Common myeloid progenitor, CD34-positive (primary cell): ENCODE results near the gene KRTAP2-1.

Experiments used
- CTCF ChIA-PET: fragments of 350-600 bp; sonication (Branson Sonifier 250); formaldehyde crosslinking; loops from one replicate; lab custom pipeline; 2021; ENCODE audit warnings: antibody characterized with exemption; lab: Charles Lee
- POLR2A ChIA-PET: fragments of 350-600 bp; sonication (Branson Sonifier 250); formaldehyde crosslinking; loops from one replicate; lab custom pipeline; 2021; ENCODE audit warnings: antibody characterized with exemption; lab: Charles Lee
- DNase-seq, 3 donors: peaks; one replicate each; pipeline versions ENCODE4 v3.0.0 to v3.0.0-alpha.2; 2013
- H3K27ac ChIP-seq, 2 experiments: 1 replicate in 1 of 2; 2 replicates in 1 of 2; pipeline ENCODE4 v1.7.0; 2013; ENCODE audit warnings: inconsistent platforms in 2 of 2, low read length in 2 of 2, mild to moderate bottlenecking in 2 of 2, low read depth in 1 of 2, moderate library complexity in 1 of 2; ENCODE audit not compliant: severe bottlenecking in 2 of 2, insufficient read depth in 1 of 2, poor library complexity in 1 of 2
- H3K27me3 ChIP-seq, 5 experiments: replicated peaks in 2 of 5; 1 replicate in 3 of 5; 2 replicates in 2 of 5; pipeline versions ENCODE4 v1.6.1 to v1.7.0; 2013; ENCODE audit warnings: low read length in 4 of 5, mild to moderate bottlenecking in 2 of 5, moderate library complexity in 2 of 5, inconsistent platforms in 1 of 5; ENCODE audit not compliant: insufficient read depth in 5 of 5, control insufficient read depth in 4 of 5
- H3K36me3 ChIP-seq, 4 experiments: 1 replicate in 2 of 4; 2 replicates in 2 of 4; pipeline versions ENCODE4 v1.6.1 to v1.7.0; 2013; ENCODE audit warnings: low read length in 3 of 4, control low read depth in 1 of 4, mild to moderate bottlenecking in 1 of 4; ENCODE audit not compliant: control insufficient read depth in 4 of 4, insufficient read depth in 4 of 4
- H3K4me1 ChIP-seq, 4 experiments: 1 replicate in 3 of 4; 2 replicates in 1 of 4; pipeline versions ENCODE4 v1.6.1 to v1.7.1; 2013; ENCODE audit warnings: low read length in 3 of 4, mild to moderate bottlenecking in 3 of 4, control low read depth in 1 of 4, inconsistent platforms in 1 of 4, moderate library complexity in 1 of 4; ENCODE audit not compliant: control insufficient read depth in 4 of 4, insufficient read depth in 4 of 4; ENCODE audit errors: control extremely low read depth in 1 of 4
- H3K4me3 ChIP-seq, 7 experiments: 1 replicate in 4 of 7; 2 replicates in 3 of 7; pipeline versions ENCODE4 v1.5.1 to v1.7.0; 2013; ENCODE audit warnings: mild to moderate bottlenecking in 7 of 7, low read length in 6 of 7, moderate library complexity in 6 of 7, inconsistent platforms in 2 of 7, low read depth in 2 of 7, control low read depth in 1 of 7; ENCODE audit not compliant: insufficient read depth in 4 of 7, control insufficient read depth in 1 of 7; ENCODE audit errors: extremely low read depth in 1 of 7
- H3K9me3 ChIP-seq, 5 experiments: 1 replicate in 4 of 5; 2 replicates in 1 of 5; pipeline versions ENCODE4 v1.6.1 to v1.7.1; 2013; ENCODE audit warnings: low read length in 4 of 5, mild to moderate bottlenecking in 2 of 5, inconsistent platforms in 1 of 5, low read depth in 1 of 5, moderate library complexity in 1 of 5; ENCODE audit not compliant: control insufficient read depth in 4 of 5, insufficient read depth in 2 of 5; ENCODE audit errors: control extremely low read depth in 1 of 5
- WGBS: methylation state at CpG from one replicate; pipeline ENCODE4 v1.1.5; 2013; ENCODE audit not compliant: insufficient coverage; 5-methylcytosine and 5-hydroxymethylcytosine counted together

Gene KRTAP2-1

GRCh38 chr17:41026715-41027471 lies 20.2 kb downstream of the KRTAP2-1 start, which contains the start of gene KRTAP1-5:
Gene KRTAP1-5 (minus strand): TSS chr17:41027208. CDS start chr17:41027155, 53 bp downstream.
- Histone ChIP-seq H3K36me3 (no peaks in the 10 kb centered on the region), H3K27ac (no peak within 1 kb of the TSS), H3K4me1 (no peaks in the 10 kb centered on the region), H3K27me3 (peaks cover 0 to 4% (median 0%) of the 10 kb centered on the region in 5 experiments), H3K4me3 (no peak within 1 kb of the TSS), H3K9me3 (peaks cover 0 to 1% (median 0%) of the 10 kb centered on the region in 5 experiments)
- ChIA-PET POLR2A (no interaction called here), CTCF (no interaction called here)
- DNase-seq: no peak
- 97% methylated on average over 5 of the region's 9 CpGs for WGBS

- Histone ChIP-seq H3K4me1 (no peaks in the 10 kb centered on the region), H3K27ac (no peak overlapping the region), H3K27me3 (no peaks in the 10 kb centered on the region), H3K9me3 (peaks cover 0 to 3% (median 0%) of the 10 kb centered on the region in 5 experiments), H3K36me3 (no peaks in the 10 kb centered on the region), H3K4me3 (no peak overlapping the region)
- ChIA-PET CTCF (no interaction called here), POLR2A (no interaction called here)
- WGBS: 93% methylated on average over 3 of the region's 3 CpGs
- no peak for DNase-seq
Measured at GRCh38 chr17:41024697-41025096, 22.4 kb downstream of the KRTAP2-1 start.

- Histone ChIP-seq H3K9me3 (peaks cover 0 to 3% (median 0%) of the 10 kb centered on the region in 5 experiments), H3K27ac (no peak overlapping the region), H3K4me1 (peaks cover 3 to 13% (median 5%) of the 10 kb centered on the region in 4 experiments), H3K27me3 (no peaks in the 10 kb centered on the region), H3K4me3 (no peak overlapping the region), H3K36me3 (no peaks in the 10 kb centered on the region)
- ChIA-PET POLR2A (no interaction called here), CTCF (interaction anchor here (1.7 kb wide), 1 partner anchor 9 kb away, joined by 5 read pairs; the partner anchor contains the start of gene KRTAP1-4)
- no peak for DNase-seq
Measured at GRCh38 chr17:41020336-41020735, 26.8 kb downstream of the KRTAP2-1 start.

GRCh38 chr17:41019415-41019814 lies 27.7 kb downstream of the KRTAP2-1 start:
- peaks cover 0 to 3% (median 0%) of the 10 kb centered on the region in 5 experiments for H3K9me3 ChIP-seq
- H3K4me1 ChIP-seq: peaks cover 3 to 13% (median 5%) of the 10 kb centered on the region in 4 experiments
- H3K4me3 ChIP-seq: no peak overlapping the region
- 100% methylated on average over 2 of the region's 3 CpGs for WGBS
- ChIA-PET POLR2A (no interaction called here), CTCF (interaction anchor here (1.7 kb wide), 1 partner anchor 10 kb away, joined by 5 read pairs; the partner anchor contains the start of gene KRTAP1-4)
- no peaks in the 10 kb centered on the region for H3K36me3 ChIP-seq
- no peak overlapping the region for H3K27ac ChIP-seq
- no peaks in the 10 kb centered on the region for H3K27me3 ChIP-seq
- no peak for DNase-seq

- DNase-seq: peak; percentile 6 to 55 (median 54)
- POLR2A ChIA-PET: interaction anchor here (1.1 kb wide), 1 partner anchor 35 kb away, joined by 3 read pairs; the partner anchor contains the start of gene KRT40
- H3K4me3 ChIP-seq: no peak overlapping the region
- H3K27ac ChIP-seq: no peak overlapping the region
- WGBS: 26% methylated on average over 2 of the region's 3 CpGs
- H3K9me3 ChIP-seq: peaks cover 0 to 3% (median 0%) of the 10 kb centered on the region in 5 experiments
- CTCF ChIA-PET: interaction anchor here (1.7 kb wide), 1 partner anchor 11 kb away, joined by 5 read pairs; the partner anchor contains the start of gene KRTAP1-4
- H3K36me3 ChIP-seq: no peaks in the 10 kb centered on the region
- H3K27me3 ChIP-seq: no peaks in the 10 kb centered on the region
- H3K4me1 ChIP-seq: peaks cover 3 to 13% (median 5%) of the 10 kb centered on the region in 4 experiments
Measured at GRCh38 chr17:41018541-41018940, 28.6 kb downstream of the KRTAP2-1 start.

- ChIA-PET CTCF (no interaction called here), POLR2A (no interaction called here)
- H3K36me3 ChIP-seq: no peaks in the 10 kb centered on the region
Measured at GRCh38 chr17:41016578-41017215, 30.4 kb downstream of the KRTAP2-1 start.

GRCh38 chr17:41015454-41015853 lies 31.7 kb downstream of the KRTAP2-1 start:
- H3K27ac ChIP-seq: no peak overlapping the region

More at GRCh38 chr17:41016578-41017215, 30.4 kb downstream of the KRTAP2-1 start:
- Histone ChIP-seq H3K4me3 (no peak overlapping the region), H3K4me1 (peaks cover 3 to 13% (median 5%) of the 10 kb centered on the region in 4 experiments), H3K27ac (no peak overlapping the region), H3K27me3 (no peaks in the 10 kb centered on the region), H3K9me3 (peaks cover 0 to 3% (median 0%) of the 10 kb centered on the region in 5 experiments)
- whole genome bisulfite sequencing: 87% methylated on average over 12 of the region's 13 CpGs
- DNase-seq: no peak

More at GRCh38 chr17:41015454-41015853, 31.7 kb downstream of the KRTAP2-1 start:
- WGBS: 94% methylated on average over 4 of the region's 7 CpGs
- no peak for DNase-seq
- Histone ChIP-seq H3K27me3 (no peaks in the 10 kb centered on the region), H3K36me3 (no peaks in the 10 kb centered on the region), H3K4me1 (peaks cover 3 to 13% (median 5%) of the 10 kb centered on the region in 4 experiments), H3K4me3 (no peak overlapping the region), H3K9me3 (no peaks in the 10 kb centered on the region)
- POLR2A ChIA-PET: no interaction called here
- CTCF ChIA-PET: no interaction called here
